AG10803 (cell line): ENCODE measurements around the gene FYN.

Experiments used
- DNase-seq: peaks from one replicate; pipeline ENCODE4 v3.0.0; 2010; ENCODE audit warnings: low read depth
- H3K4me3 ChIP-seq: 2 replicates; pipeline ENCODE4 v1.5.1; 2011; ENCODE audit warnings: mild to moderate bottlenecking, low read length, control low read depth
- CTCF ChIP-seq: conservative IDR thresholded peaks from 2 replicates; pipeline ENCODE4 v1.5.1; 2011; ENCODE audit warnings: mild to moderate bottlenecking, low read length, control low read depth, inconsistent platforms

The FYN gene

GRCh38 chr6:111677249-111677990, 195.8 kb downstream of the FYN start:
- no peak for DNase-seq

DNA sequence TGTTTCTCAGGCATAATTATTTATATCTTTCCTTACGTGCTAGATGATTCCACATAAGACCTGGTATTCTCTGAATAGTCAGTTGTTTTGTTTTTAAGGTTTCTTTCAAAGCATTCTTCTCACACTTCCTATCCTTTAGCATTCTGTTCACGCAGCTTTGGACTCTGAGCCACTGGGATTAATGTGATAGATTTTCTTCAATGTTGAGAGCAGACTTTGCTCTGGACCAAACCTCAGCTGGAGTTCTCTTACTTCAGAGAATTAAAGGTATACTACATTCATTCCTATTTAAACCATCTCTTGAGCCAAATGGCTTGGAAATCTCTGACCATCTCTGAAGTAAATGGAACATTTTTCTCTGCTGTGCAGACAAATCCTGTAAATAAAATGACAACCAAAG, 196.9 kb downstream of the FYN start:
- no peak for TF ChIP-seq CTCF
- DNase-seq = no peak
- no peak overlapping the region for H3K4me3 ChIP-seq

More at GRCh38 chr6:111677249-111677990, 195.8 kb downstream of the FYN start:
- no peak overlapping the region for H3K4me3 ChIP-seq
- TF ChIP-seq CTCF = no peak

- TF ChIP-seq CTCF = no peak
- H3K4me3 ChIP-seq = no peak overlapping the region
- DNase-seq = no peak
Measured at GRCh38 chr6:111674883-111675282, 198.4 kb downstream of the FYN start.

DNA sequence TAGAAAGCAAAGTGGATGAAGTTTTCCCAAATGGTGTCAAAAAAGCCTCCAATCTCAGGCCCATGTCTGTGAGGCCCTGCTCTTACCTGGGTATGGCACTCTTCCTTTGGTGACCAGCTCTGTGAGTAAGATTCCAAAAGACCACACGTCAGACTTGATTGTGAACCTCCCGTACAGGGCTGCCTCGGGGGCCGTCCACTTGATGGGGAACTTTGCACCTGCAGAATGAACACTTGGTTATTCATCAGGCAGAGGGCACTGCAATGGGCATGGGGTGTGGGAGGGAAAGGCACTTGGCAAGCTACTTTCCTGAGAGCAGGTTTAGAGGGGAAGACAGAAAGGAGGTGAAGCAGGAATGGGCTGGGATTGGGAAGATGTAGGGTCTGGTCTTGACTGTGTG, 198.8 kb downstream of the FYN start:
- no peak for DNase-seq
- no peak for TF ChIP-seq CTCF
- H3K4me3 ChIP-seq = no peak overlapping the region

DNA sequence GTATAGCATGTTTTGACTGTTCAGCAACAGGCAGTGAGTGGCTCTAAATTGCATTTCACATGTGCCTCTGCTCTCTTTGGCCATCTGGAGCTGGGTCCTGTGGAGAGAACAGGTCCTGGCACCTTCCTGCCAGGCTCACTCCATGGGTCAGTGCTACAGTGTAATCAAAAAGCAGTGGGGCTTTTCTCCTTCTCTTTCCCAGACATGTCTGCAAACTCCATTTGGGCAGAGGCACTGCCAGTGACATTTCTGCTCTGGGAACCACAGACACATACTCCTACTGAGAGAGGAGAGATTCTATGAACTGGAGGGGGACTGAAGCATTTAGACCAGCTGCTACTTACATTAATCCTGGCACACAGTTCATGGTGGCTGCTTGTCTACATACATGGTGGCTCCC, 199.3 kb downstream of the FYN start:
- H3K4me3 ChIP-seq = no peak overlapping the region
- DNase-seq = no peak
- no peak for TF ChIP-seq CTCF

DNA sequence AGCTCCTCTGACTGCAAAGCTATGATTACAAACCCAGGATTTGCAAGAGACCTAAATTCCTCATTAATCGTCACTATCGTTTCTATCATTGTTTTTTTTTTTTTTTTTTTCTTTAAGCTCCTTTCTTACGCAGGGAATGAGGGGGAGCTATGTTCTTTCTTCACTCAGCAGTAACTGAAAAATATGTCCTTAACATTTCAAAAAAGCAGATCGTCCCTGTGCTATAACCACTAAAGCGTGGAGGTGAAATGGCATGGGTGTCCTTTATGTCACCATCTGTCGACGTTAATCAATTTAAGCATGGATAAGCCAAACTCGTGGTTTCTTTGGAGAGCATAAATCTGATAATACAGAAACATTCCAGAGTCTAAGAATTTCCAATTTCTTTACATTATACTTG, 199.7 kb downstream of the FYN start:
- no peak for TF ChIP-seq CTCF
- no peak for DNase-seq
- H3K4me3 ChIP-seq = no peak overlapping the region

DNA sequence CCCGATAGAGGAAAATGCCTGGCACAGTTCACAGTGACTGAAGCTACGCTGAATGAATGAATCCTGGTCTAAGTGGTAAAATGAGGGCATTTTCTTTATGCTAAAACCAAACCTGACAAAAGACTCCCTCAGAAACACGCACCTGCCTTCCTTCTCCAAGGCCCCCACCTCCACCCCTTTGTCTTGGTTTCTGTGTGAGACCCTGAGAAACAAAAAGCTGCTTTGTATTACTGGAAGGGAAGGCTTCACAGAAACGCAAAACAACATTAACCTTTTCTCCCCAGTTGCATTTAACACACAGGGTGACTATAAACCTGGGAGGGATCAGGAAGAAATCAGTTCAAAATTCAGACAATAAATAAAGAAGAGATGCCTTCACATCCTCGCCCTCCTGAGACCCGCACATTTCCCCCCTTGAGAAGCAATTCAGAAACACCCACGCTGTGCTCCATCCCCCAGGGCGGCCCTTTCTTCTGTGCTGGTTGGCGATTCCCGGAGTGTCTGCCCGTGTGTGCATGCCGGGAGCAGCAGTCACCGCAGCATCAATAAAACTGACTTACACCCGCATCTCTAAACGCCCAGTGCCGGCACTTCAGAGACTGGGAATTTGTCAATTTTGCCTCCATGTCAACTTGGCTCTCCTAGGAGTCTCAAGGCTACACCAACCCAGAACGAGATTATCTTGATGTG, 200.3 kb downstream of the FYN start:
- TF ChIP-seq CTCF = no peak
- H3K4me3 ChIP-seq = no peak overlapping the region
- DNase-seq = no peak
